Aorta (tissue), 5 donors: Measurements from ENCODE around the gene MANSC1. TPM values are rescaled to one million over a fixed set of nuclear protein-coding genes. Genes with fewer than 3 reads are reported as not detected.

Experiments
- ATAC-seq: fragments of 200-7000 bp; cut with Tn5 transposase; one replicate; pipeline ENCODE4 v1.9.1; 2022; ENCODE audit warnings: moderate library complexity; ENCODE audit not compliant: low FRiP score
- DNase-seq, 2 donors: peaks; one replicate each; pipeline ENCODE4 v3.0.0-alpha.2; 2020
- H3K27ac ChIP-seq, 2 donors: one replicate each; pipeline ENCODE4 v1.5.1; 2013; ENCODE audit warnings: low read length in 2 of 2, mild to moderate bottlenecking in 2 of 2, moderate library complexity in 2 of 2, control low read depth in 1 of 2, inconsistent platforms in 1 of 2, low read depth in 1 of 2
- H3K27me3 ChIP-seq, 2 donors: one replicate each; pipeline ENCODE4 v1.6.1; 2013; ENCODE audit warnings: control low read depth in 1 of 2, low read length in 1 of 2, mild to moderate bottlenecking in 1 of 2, moderate library complexity in 1 of 2; ENCODE audit not compliant: insufficient read depth in 2 of 2, control insufficient read depth in 1 of 2
- H3K36me3 ChIP-seq, 2 donors: one replicate each; pipeline ENCODE4 v1.6.1; 2013; ENCODE audit warnings: control low read depth in 1 of 2, low read length in 1 of 2, mild to moderate bottlenecking in 1 of 2; ENCODE audit not compliant: insufficient read depth in 2 of 2, control insufficient read depth in 1 of 2
- H3K4me1 ChIP-seq, 2 donors: one replicate each; pipeline ENCODE4 v1.6.1; 2013; ENCODE audit warnings: low read length in 2 of 2, control low read depth in 1 of 2, mild to moderate bottlenecking in 1 of 2, moderate library complexity in 1 of 2; ENCODE audit not compliant: insufficient read depth in 2 of 2, control insufficient read depth in 1 of 2
- H3K4me3 ChIP-seq, 2 donors: one replicate each; pipeline ENCODE4 v1.5.1; 2013; ENCODE audit warnings: low read length in 2 of 2, control low read depth in 1 of 2, mild to moderate bottlenecking in 1 of 2
- H3K9me3 ChIP-seq: one replicate; pipeline ENCODE4 v1.6.1; 2013; ENCODE audit warnings: mild to moderate bottlenecking, low read length; ENCODE audit not compliant: control insufficient read depth
- WGBS, 2 donors: extraction: QIAGEN DNeasy Blood & Tissue Kit; methylation state at CpG; one replicate each; pipeline ENCODE4 v1.1.7; 2013; 5-methylcytosine and 5-hydroxymethylcytosine counted together
- intact Hi-C, 2 donors: fragments of 100-400 bp; cut with DNase I; formaldehyde crosslinking; loops; one replicate each; pipeline versions ENCODE4 v1.14.2 to v1.15.0; 2022
- polyA plus RNA-seq, 2 donors: library from polyadenylated mRNA; stranded (reverse); fragments of 200-250 nt; gene quantifications; one replicate each; pipeline ENCODE4 v1.2.3, GENCODE V29; 2013
- total RNA-seq, 2 donors: library from RNA; stranded (reverse); fragmentation: NEBNext Ultra II Directional; extraction: Animal tissue kit (Norgen Biotek cat#: 25700); gene quantifications; one replicate each; pipeline ENCODE4 v1.2.1, GENCODE V29; 2021
- donor health status: healthy with polysubstance abuse.
- donor health status: Bipolar disorder and iron deficiency.
- donor health status: DM: no; HTN: no; CAD: no.
- donor health status: DM: no; HTN: no; CAD: no.
- donor health status: DM: yes; HTN: yes; CAD: no.

Gene MANSC1
- total and polyA plus RNA-seq, 4 donors = 18.8 to 38.1 (median 35.4) TPM

DNA sequence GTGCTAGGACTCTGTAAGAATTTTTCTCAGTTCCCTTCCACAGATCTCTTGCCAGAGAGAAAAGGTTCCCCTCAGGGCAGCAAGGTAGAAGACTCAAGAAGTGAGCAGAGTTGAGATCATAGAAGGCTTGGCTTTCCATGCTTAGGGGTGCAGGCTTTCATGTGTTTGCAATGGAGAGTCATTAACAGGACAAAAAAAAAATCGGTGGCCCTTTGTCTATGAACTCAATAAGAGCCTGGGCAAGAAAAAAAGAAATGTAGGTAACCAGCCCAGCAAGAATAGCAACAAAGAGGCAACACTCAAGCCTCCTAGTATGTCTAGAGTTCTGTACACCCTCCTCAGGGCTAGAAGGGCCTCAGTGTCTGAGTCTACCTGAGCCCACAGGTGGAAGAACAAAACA, 59.8 kb downstream of the MANSC1 start:
- H3K27me3 ChIP-seq = no peaks in the 10 kb centered on the region
- no peaks in the 10 kb centered on the region for H3K9me3 ChIP-seq
- intact Hi-C loops = no loop called here
- no peak overlapping the region for H3K27ac ChIP-seq
- WGBS, 2 donors = 86% methylated on average over 1 of the region's 1 CpG
- H3K4me1 ChIP-seq = peaks cover 0 to 3% of the 10 kb centered on the region in 2 donors
- no peaks in the 10 kb centered on the region for H3K36me3 ChIP-seq
- DNase-seq (no peak), ATAC-seq (no peak)
- no peak overlapping the region for H3K4me3 ChIP-seq

GRCh38 chr12:12286441-12286840, 63.6 kb downstream of the MANSC1 start:
- intact Hi-C loops = no loop called here
- 91 to 97% methylated on average over 5 of the region's 5 CpGs for WGBS, 2 donors
- no peak overlapping the region for H3K27ac ChIP-seq

DNA sequence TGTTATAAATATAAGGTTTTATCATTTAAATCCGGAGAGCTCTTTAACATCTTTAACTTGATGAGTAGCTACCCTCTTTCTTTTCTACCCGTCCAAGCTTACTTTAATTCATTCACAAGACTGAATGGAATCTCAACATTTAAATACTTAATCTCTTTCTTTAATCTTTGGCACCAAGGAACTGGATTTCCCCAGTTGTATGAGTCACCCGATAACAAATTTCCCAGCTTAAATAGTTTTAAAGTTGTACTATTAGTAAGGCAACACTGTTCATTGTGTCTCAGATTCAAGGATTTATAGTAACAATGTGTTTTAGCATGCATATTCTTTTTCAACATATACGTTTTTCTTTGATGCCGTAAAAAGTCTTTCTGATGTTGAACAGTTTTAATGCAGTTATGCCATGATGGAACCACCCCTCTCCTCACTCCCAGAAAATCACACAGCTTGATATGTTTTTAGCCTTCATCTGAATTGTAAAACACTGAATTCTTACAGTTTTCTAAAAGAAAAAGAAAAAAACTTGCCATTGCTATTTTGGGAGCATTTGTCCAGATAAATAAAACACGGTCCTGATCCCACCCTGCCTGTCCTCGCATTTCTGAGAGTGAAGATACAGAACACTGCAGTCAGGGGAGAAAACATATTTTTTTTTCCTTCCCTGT, 67.1 kb downstream of the MANSC1 start:
- intact Hi-C loops = no loop called here
- ATAC-seq (peak; percentile 68), DNase-seq (no peak)
- H3K27ac ChIP-seq = peak overlapping the region in 1 of 2 donors; percentile 14
- H3K36me3 ChIP-seq = no peaks in the 10 kb centered on the region
- H3K4me3 ChIP-seq = no peak overlapping the region
- no peaks in the 10 kb centered on the region for H3K27me3 ChIP-seq
- H3K9me3 ChIP-seq = peaks cover 2% of the 10 kb centered on the region
- 1 to 5% methylated on average over 7 of the region's 7 CpGs for WGBS, 2 donors
- peaks cover 0 to 14% of the 10 kb centered on the region in 2 donors for H3K4me1 ChIP-seq

More at GRCh38 chr12:12286441-12286840, 63.6 kb downstream of the MANSC1 start:
- DNase-seq (no peak), ATAC-seq (no peak)
- H3K36me3 ChIP-seq = no peaks in the 10 kb centered on the region
- no peaks in the 10 kb centered on the region for H3K27me3 ChIP-seq
- peaks cover 0 to 14% of the 10 kb centered on the region in 2 donors for H3K4me1 ChIP-seq
- no peak overlapping the region for H3K4me3 ChIP-seq
- H3K9me3 ChIP-seq = no peaks in the 10 kb centered on the region

GRCh38 chr12:12282202-12282601, 67.8 kb downstream of the MANSC1 start:
- Histone ChIP-seq H3K9me3 (peaks cover 2% of the 10 kb centered on the region), H3K27me3 (no peaks in the 10 kb centered on the region), H3K4me1 (peaks cover 0 to 14% of the 10 kb centered on the region in 2 donors), H3K4me3 (no peak overlapping the region), H3K27ac (no peak overlapping the region), H3K36me3 (no peaks in the 10 kb centered on the region)
- DNase-seq = no peak
- intact Hi-C loops = no loop called here
- ATAC-seq = no peak
- WGBS, 2 donors = 48 to 52% methylated on average over 3 of the region's 3 CpGs

DNA sequence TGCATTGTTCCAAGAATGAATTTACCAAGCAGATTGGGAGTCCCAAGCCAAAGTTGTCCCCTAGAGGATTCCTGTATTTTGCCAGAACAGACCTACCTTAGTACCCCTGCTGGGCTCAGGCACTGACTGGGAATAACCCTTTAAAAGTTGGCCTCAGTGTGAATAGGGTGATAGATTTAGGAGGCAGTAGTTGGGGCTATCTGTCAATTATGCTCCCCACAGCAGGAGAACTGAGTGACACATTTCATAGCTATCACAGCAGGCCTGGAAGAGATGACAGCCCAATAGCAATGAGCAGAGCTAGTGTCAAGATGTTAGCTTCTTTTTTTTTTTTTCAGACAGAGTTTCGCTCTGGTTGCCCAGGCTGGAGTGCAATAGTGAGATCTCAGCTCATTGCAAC, 68.9 kb downstream of the MANSC1 start:
- H3K4me1 ChIP-seq = peaks cover 0 to 14% of the 10 kb centered on the region in 2 donors
- no peak overlapping the region for H3K4me3 ChIP-seq
- H3K27ac ChIP-seq = no peak overlapping the region
- ATAC-seq = no peak
- WGBS, 2 donors = 95 to 100% methylated on average over 1 of the region's 1 CpG
- peaks cover 2% of the 10 kb centered on the region for H3K9me3 ChIP-seq
- intact Hi-C loops = no loop called here
- no peak for DNase-seq
- no peaks in the 10 kb centered on the region for H3K36me3 ChIP-seq
- no peaks in the 10 kb centered on the region for H3K27me3 ChIP-seq

DNA sequence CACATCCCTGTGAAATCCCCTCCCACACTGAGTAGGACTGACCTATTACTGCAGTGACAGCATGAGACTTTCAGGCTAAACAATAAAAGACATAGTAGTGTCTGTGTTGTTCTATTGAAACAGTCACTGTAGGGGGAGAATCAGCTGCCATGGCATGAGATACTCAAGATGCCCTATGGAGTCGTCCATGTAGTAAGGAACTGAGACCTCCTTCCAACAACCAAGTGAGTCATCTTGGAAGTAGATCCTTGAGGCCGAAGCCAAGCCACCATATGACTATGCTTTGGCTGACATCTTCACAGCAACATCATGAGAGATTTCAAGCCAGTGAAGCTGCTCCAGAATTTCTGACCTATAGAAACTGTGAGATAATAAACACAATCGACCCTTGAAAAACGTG, 71.1 kb downstream of the MANSC1 start:
- peaks cover 2% of the 10 kb centered on the region for H3K9me3 ChIP-seq
- H3K4me3 ChIP-seq = no peak overlapping the region
- ATAC-seq (peak; percentile 64), DNase-seq (no peak)
- no peaks in the 10 kb centered on the region for H3K36me3 ChIP-seq
- 54 to 59% methylated on average over 4 of the region's 4 CpGs for WGBS, 2 donors
- H3K27me3 ChIP-seq = no peaks in the 10 kb centered on the region
- H3K27ac ChIP-seq = no peak overlapping the region
- intact Hi-C loops = no loop called here
- H3K4me1 ChIP-seq = peaks cover 0 to 11% of the 10 kb centered on the region in 2 donors

Other genes starting within 250 kb of the MANSC1 start
- 10 to 100 TPM; 36.5 to 57.0 TPM for gene LRP6, start 83.2 kb downstream of the MANSC1 start, total RNA-seq
- gene LRP6, start 83.2 kb downstream of the MANSC1 start, polyA plus RNA-seq = 10 to 100 TPM in 1 of 2 donors, 1 to 10 TPM in 1; 5.4 to 14.5 TPM
- 10 to 100 TPM; 18.1 to 22.8 TPM for gene BORCS5, start 6.8 kb upstream of the MANSC1 start, total RNA-seq
- 1 to 10 TPM; 7.2 to 8.4 TPM for gene BORCS5, start 6.8 kb upstream of the MANSC1 start, polyA plus RNA-seq
- 10 to 100 TPM; 22.0 to 27.4 TPM for gene DUSP16, start 212.6 kb upstream of the MANSC1 start, total RNA-seq
- gene DUSP16, start 212.6 kb upstream of the MANSC1 start, polyA plus RNA-seq = 10 to 100 TPM in 1 of 2 donors, 1 to 10 TPM in 1; 3.1 to 13.1 TPM